Hindlimb muscle (tissue), 1 donor: Measurements from ENCODE around the gene ASB3. TPM values are rescaled to one million over a fixed set of nuclear protein-coding genes. Genes with fewer than 3 reads are reported as not detected.
A peak's percentile ranks its signal among the peaks of the same experiment; 100 is the strongest.
"Not testable (repeated sequence)": the region's sequence is repeated elsewhere in the genome, so short reads cannot be mapped to it uniquely, and the experiment has no call there.

Experiments used
- DNase-seq: peaks from one replicate; pipeline ENCODE4 v3.0.0-alpha.2; 2013
- polyA plus RNA-seq: library from polyadenylated mRNA; unstranded; fragments of 120-200 nt; gene quantifications from one replicate; pipeline ENCODE4 v1.2.1, GENCODE V29; 2013; ENCODE audit not compliant: insufficient read length

ASB3 gene
- polyA plus RNA-seq: 11.3 TPM

GRCh38 chr2:53786705-53787613, at the start of gene ASB3, which contains the start of gene ERLEC1:
Gene ASB3 (minus strand): TSS chr2:53786953. CDS start chr2:53765572, 21,381 bp downstream.
Gene ERLEC1 (plus strand): TSS chr2:53787044. CDS start chr2:53787211, 167 bp downstream.
- peak; percentile 93 for DNase-seq

- not testable (repeated sequence) for DNase-seq
Observed at GRCh38 chr2:53829980-53830290, 43.2 kb upstream of the ASB3 start.

- DNase-seq: no peak
Observed at GRCh38 chr2:53829273-53829979, 42.7 kb upstream of the ASB3 start.

- no peak for DNase-seq
Observed at GRCh38 chr2:53828331-53828730, 41.6 kb upstream of the ASB3 start.

GRCh38 chr2:53827398-53828175, 40.8 kb upstream of the ASB3 start:
- no peak for DNase-seq

GRCh38 chr2:53826587-53827397, 40.0 kb upstream of the ASB3 start:
- no peak for DNase-seq

GRCh38 chr2:53826030-53826410, 39.3 kb upstream of the ASB3 start:
- no peak for DNase-seq

- DNase-seq: not testable (repeated sequence)
Observed at GRCh38 chr2:53823639-53824038, 36.9 kb upstream of the ASB3 start.

- DNase-seq: no peak
Observed at GRCh38 chr2:53821810-53822209, 35.1 kb upstream of the ASB3 start.

GRCh38 chr2:53820711-53821110, 34.0 kb upstream of the ASB3 start:
- DNase-seq: no peak

GRCh38 chr2:53820048-53820447, 33.3 kb upstream of the ASB3 start:
- DNase-seq: no peak

GRCh38 chr2:53819634-53820033, 32.9 kb upstream of the ASB3 start:
- no peak for DNase-seq

- no peak for DNase-seq
Observed at GRCh38 chr2:53818854-53819435, 32.2 kb upstream of the ASB3 start.

- no peak for DNase-seq
Observed at GRCh38 chr2:53813151-53813550, 26.4 kb upstream of the ASB3 start.

GRCh38 chr2:53811601-53812000, 24.8 kb upstream of the ASB3 start:
- no peak for DNase-seq

GRCh38 chr2:53802617-53803151, 15.9 kb upstream of the ASB3 start:
- DNase-seq: no peak

- DNase-seq: no peak
Observed at GRCh38 chr2:53801547-53801946, 14.8 kb upstream of the ASB3 start.

- DNase-seq: no peak
Observed at GRCh38 chr2:53793821-53794220, 7.1 kb upstream of the ASB3 start.

GRCh38 chr2:53793261-53793660, 6.5 kb upstream of the ASB3 start:
- DNase-seq: no peak

- peak; percentile 8 for DNase-seq
Observed at GRCh38 chr2:53787614-53788289, 999 bp upstream of the ASB3 start.

- DNase-seq: peak; percentile 28
Observed at GRCh38 chr2:53786352-53786704, 425 bp downstream of the ASB3 start.
